GM19043 (cell line): ENCODE data around the gene RALGDS.

ENCODE experiments used
- ATAC-seq: cut with Tn5 transposase; IDR thresholded peaks from one replicate; pipeline ENCODE4 v1.9.1; 2021; ENCODE audit warnings: low read depth; ENCODE audit not compliant: unreplicated experiment

Gene RALGDS

DNA sequence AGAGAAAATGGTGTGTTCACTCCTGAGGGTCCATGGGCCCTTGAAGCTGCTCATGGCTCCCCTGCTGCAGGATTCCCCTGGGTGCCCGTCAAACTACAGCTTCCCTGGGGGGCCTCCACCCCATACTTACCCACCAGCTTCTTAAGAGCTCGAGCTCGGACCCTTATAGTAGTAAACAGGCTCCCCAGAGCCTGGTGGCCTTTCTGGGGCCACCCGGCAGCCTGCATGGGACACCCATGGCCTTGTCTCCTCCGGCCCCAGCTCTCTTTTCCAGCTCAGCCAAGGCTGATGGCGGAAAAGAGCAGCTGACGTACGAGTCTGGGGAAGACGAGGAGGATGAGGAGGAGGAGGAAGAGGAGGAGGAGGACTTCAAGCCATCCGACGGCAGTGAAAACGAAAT, 63.5 kb downstream of the RALGDS start:
- ATAC-seq, result no peak

DNA sequence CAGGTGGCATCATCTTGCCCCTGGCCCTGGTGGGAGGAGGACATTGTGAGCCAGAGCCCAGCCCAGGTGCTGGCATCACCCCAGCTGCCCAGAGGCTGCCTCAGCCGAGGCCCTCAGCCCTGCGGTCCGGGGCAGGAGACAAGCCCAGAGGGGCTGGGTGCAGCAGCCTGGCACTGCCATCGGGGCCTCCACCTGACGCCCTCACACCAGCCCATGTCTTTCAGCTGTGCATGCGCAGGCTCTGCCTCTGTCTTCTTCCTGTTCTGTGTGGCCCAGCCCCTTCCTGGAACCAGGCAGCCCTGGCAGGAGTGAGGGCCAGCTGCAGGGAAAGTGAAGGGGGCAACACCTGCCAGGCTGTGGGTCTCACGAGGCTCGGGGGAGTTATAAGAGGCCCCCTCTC, 64.0 kb downstream of the RALGDS start:
- ATAC-seq, result no peak

DNA sequence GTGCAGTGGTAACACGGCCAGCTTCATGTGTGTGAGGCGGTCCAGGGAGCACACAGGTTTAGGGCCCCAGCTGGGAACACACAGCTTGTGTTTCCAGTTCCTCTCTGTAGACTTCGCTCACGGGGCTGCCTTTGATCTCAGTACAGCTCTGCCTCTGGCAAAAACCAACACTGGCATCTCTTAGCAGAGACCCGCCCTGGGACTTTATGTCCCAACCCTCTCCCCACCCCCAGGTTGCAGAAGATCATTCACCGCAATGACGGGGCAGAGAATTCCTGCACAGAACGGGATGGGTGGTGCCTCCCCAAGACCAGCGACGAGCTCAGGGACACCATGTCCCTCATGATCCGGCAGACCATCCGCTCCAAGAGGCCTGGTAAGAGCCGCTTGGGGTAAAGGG, 64.5 kb downstream of the RALGDS start:
- ATAC-seq, result no peak

DNA sequence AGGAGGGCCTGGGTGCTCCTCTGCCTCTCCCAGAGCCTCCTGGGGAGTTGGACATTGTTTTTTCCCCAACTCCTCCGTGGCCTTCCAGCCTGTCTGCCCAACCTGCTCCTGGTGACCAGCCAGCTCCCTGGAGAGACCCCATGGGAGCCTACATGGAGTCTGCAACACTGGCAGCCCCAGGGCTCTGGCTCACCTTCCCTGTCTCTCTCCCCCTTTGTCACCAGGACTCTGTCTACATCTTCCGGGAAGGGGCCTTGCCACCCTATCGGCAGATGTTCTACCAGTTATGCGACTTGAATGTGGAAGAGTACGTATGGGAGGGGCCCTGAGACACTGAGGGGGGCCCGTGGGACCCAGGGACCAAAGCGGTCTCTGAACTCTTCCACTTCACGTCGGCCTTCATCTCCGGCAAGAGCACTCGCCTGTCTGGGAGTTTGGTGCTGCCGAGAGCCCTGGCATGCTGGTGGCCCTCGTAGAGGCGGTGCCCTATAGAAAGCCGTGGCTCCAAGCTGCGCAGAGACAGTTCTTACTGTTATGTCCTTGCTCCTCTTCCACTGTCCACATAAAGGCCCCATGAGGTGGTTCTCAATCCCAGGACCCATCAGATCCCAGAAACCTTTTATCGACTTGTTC, 65.1 kb downstream of the RALGDS start:
- ATAC-seq, result no peak

DNA sequence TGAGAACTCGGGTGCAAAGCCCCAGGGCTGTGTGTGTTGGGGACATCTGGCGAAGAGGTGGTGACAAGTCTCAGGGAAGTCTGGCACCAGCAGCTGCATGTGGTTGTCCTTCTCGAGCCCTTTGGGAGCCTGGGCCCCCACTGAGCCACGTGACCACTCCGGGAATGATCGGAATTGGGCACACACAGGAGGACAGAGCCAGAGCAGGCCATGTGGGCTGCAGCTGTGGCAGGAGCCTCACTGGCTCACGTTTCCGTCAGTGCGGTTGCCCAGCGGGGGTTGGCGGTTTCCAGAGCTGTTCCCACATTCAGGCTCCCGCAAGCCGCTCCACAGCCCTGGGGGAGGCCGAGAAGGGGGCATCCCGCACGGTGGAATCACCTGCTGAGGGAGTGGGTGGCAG, 66.1 kb downstream of the RALGDS start:
- no peak for ATAC-seq

DNA sequence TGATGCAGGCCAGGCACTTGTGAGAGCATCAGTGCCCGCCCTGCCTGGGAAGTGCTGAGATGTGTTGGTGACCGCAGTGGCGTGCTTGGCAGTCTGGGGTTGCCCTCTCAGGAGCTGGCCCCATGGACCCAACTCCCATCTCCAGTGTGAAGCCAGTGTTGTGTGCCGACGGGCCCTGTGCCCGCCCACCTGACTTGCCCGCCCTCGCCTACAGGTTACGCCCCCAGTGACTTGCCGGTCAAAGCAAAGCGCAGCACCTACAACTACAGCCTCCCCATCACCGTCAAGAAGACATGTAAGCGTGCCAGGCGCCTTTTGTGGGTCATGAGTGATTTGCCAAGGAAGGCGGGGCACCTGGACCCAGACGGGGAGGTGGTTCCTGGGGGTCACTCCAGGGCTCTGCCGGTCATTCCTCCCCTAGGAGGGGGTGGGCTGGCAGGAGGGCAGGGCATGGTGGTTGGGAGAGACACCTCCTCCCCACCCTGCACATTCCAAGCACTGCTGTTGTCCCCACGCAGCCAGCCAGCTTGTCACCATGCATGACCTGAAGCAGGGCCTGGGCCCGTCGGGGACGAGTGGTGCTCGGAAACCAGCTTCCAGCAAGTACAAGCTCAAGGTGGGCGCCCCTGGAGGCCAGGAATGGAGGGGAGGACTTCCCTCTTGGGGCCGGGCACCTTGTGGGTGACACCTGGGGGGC, 66.7 kb downstream of the RALGDS start:
- ATAC-seq, result no peak

DNA sequence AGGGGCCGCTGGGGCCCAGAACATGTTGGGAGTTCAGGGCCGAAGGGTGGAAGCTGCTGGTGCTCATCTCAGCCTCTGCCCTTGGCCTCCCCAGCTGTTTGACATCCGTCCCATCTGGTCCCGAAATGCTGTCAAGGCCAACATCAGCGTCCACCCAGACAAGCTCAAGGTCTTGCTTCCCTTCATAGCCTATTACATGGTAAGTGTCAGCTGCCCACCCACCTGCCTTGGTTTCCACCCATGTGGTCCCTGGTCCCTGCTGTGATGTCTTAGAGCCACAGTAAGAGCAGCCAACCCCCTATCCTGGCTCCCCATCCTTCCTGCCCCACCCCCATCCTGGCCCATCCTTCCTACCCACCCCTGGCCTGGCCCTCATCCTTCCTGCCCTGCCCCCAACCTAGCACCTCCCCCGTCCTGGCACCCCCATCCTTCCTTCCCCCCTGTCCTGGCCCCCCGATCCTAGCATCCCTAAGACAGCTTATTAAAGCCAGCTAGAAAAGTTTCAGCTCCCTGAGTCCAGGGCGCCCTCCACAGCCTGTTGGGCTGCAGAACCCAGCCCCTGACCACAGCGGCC, 69.0 kb downstream of the RALGDS start:
- no peak for ATAC-seq

DNA sequence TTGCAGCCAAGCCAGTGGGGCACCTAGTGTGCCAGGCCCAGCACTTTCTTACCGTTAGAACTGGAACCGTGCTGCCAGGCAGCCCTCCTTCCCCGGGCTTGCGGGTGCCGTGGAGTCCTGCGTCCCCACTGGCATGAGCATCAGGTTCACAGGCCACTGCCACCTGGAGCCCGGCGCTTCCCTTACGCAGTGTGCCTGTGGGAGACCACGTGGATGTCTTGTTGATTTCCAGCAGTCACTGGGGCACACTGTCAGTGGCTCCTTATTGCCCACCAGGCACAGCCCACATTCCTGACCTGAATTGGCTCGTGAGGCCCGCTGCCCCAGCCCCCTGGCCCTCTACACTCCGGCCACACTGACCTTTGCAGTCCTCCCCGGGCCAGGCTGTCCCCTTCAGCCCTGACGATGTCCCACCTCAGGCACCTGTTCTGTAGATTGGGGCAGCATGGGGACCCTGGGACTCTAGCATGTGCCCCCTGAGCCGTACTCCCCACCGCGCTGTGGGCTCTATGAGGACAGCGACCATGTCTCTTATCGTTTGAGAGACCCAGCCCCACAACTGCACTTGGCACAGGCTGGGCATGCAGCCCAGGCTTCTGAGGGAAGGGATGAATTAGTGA, 69.6 kb downstream of the RALGDS start:
- no peak for ATAC-seq

DNA sequence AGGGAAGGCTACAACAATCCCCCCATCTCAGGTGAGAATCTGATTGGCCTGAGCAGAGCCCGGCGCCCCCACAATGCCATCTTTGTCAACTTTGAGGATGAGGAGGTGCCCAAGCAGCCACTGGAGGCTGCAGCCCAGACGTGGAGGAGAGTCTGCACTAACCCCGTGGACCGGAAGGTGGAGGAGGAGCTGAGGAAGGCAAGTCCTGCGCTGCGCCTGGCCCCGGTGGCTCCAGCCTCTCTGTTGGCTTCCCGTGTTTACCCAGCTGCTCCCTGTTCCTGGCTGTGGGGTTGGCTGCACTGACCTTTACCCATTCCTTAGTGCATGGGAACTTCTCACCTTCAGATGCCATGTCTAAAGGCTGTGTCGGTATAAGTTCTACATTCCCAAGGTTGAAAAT, 70.3 kb downstream of the RALGDS start:
- ATAC-seq, result no peak

DNA sequence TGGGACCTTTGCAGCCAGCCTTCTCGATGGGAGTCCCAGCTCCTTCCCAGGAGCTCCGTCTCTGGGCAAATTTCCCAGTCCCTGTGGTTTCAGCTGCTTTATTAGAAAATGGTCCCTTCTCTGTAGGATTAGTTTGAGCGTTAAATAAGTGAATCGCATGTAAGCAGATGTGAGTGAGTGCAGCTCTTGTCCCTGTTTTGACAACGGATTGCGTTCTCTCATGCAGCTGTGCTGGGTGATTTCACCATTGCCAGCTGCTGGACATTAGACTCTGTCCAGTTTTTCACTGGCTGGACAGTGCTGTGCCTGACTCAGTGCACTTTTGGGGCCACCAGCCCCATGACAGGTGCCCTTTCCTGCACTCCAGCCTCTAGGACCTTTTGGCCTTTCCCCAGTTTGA, 70.9 kb downstream of the RALGDS start:
- no peak for ATAC-seq

DNA sequence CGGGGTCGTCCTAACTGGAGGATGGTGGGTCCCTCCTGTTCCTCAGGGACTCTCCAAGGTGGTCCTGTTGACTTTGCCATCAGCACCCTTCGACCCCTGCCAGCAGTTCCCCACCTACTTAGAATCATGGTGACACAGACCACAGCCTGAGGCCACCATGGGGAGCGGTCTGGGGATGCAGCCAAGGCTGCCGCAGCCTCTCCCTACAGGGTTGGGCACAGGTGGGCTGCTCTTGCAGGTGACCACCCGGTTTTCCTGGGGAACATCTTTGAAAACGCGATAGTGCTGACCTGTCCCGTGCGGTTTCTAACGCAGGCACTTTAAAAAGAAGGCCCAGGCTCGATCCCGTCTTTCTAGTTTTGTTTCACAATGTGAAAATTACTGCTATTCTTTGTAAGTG, 72.0 kb downstream of the RALGDS start:
- no peak for ATAC-seq

DNA sequence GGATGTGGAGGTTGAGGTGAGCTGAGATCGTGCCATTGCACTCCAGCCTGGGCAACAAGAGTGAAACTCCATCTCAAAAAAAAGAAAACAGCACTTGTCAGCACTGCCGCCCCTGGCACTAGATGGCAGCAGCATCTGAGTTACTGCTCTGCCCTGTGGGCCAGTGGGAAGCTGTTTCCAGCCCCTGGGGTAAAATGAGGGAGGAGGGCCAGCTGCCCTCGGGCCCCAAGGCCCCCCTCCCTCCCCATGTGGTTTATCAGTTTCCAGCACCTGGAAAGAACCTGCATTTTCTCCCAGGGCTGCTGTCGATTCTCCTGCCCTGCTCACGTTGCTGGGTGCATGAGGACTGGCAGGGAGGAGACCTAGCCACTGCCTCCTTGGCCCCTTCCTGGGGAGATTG, 72.4 kb downstream of the RALGDS start:
- no peak for ATAC-seq
